H54 (cell line): Measurements from ENCODE around the gene ELOB.
"Not testable (repeated sequence)": the region's sequence is repeated elsewhere in the genome, so short reads cannot be mapped to it uniquely, and the experiment has no call there.

Experiments used
- DNase-seq: peaks from one replicate; pipeline ENCODE4 v3.0.0; 2011; ENCODE audit warnings: low spot score, mixed read lengths; ENCODE audit not compliant: insufficient read length
- FAIRE-seq: peaks from 3 replicates; lab custom pipeline; 2011; peaks lifted over from hg19 to GRCh38; lab: Jason Lieb, UNC
- POLR2A ChIP-seq: IDR thresholded peaks from 2 replicates; pipeline ENCODE4 v1.6.1; 2011; ENCODE audit warnings: low read depth, mild to moderate bottlenecking, low read length

Gene ELOB

GRCh38 chr16:2728034-2728433, 49.0 kb downstream of the ELOB start:
- TF ChIP-seq POLR2A = no peak
- DNase-seq = no peak
- no peak for FAIRE-seq

DNA sequence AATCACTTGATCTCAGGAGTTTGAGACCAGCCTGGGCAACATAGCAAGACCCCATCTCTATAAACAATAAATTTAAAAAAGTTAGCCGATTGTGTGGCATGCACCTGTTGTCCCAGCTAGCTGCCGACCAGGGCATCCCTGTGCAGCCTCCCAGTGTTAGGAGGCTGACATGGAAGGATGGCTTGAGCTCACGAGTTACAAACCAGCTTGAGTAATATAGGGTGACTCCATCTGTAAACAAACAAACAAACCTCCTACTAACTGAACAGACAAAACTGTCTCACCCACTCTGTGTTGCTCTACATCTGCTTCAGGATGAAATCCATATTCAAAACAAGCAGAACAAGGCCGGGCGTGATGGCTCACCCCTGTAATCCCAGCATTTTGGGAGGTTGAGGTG, 50.2 kb downstream of the ELOB start:
- TF ChIP-seq POLR2A = no peak
- no peak for DNase-seq
- no peak for FAIRE-seq

DNA sequence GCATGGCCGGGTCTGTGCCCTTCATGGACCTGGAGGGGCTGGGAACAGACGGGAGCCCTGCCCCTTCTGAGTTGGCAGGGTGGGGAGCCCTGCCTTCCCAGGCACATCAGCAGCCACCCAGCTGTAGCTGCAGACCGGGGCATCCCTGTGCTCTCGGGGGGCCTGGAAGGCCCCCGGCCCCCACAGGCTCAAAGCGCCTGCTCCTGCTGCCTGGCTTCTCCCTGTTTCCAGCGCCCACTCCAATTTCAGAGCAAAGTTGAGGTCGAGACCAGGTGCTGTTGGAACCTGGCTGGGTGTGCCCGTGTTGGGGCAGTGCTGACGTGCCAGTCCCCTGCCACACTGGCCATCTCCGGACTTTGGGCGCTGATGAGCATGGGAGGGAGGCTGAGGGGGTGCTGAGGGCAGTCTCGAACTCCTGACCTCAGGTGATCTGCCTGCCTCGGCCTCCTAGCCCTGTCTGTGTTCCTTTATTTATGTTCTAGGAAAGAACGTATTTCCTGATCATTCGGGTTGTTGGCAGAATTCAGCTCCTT, 52.2 kb downstream of the ELOB start:
- FAIRE-seq (no peak), DNase-seq (no peak)
- no peak for TF ChIP-seq POLR2A

GRCh38 chr16:2724088-2724676, 52.9 kb downstream of the ELOB start:
- TF ChIP-seq POLR2A = no peak
- FAIRE-seq (no peak), DNase-seq (no peak)

DNA sequence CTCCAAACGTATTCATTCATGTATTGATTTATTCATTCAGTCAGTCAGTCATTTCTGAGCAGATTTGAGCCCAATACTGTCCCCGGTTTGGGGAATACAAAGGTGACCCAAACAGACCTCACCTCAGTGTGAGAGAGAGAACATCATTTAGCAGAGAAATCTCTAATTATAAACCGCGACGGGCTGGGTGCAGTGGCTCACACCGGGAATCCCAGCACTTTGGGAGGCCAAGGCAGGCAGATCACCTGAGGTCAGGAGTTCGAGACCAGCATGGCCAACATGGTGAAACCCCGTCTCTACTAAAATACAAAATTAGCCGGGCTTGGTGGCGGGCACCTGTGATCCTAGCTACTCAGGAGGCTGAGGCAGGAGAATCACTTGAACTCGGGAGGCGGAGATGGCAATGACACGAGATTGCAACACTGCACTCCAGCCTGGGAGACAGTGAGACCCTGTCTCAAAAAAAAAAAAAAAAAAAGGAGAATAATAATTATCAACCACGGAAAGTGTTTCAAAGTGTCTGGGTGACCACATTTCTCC, 55.4 kb downstream of the ELOB start:
- not testable (repeated sequence) for FAIRE-seq, DNase-seq
